Stimulated activated CD8-positive, alpha-beta memory T cell treated with anti-CD3 and anti-CD28 coated beads, Interleukin-4, amount 100 ng/mL, for 24 hours (primary cell): ENCODE measurements around the gene SPTB.

Experiments
- DNase-seq: peaks from one replicate; pipeline ENCODE4 v3.0.0-alpha.2; 2020; ENCODE audit warnings: low read depth

SPTB gene

DNA sequence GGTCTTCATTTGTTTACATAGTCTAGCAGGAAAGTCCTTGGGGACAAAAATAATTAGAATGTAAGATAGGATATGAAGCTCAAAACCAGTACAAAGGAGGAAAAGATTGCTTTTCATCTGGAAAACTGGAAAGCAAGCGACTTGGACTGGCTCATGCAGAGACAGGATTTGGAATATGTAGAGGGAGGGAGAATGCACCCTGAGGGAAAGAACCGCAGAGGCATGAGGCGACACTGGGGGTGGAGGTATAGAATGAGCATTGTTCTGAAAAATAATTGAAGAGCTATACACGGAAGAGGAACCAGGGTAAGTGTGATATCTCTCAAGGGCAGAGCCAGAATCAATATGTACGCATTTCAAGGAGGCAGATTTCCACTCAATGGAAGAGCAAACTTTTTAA is 90.0 kb downstream of the SPTB start:
- DNase-seq: no peak

- DNase-seq: no peak
Measured at GRCh38 chr14:64788706-64789105, 91.0 kb downstream of the SPTB start.

- DNase-seq: no peak
Measured at GRCh38 chr14:64787619-64788018, 92.1 kb downstream of the SPTB start.

GRCh38 chr14:64786296-64787149 is 93.2 kb downstream of the SPTB start:
- DNase-seq: no peak

DNA sequence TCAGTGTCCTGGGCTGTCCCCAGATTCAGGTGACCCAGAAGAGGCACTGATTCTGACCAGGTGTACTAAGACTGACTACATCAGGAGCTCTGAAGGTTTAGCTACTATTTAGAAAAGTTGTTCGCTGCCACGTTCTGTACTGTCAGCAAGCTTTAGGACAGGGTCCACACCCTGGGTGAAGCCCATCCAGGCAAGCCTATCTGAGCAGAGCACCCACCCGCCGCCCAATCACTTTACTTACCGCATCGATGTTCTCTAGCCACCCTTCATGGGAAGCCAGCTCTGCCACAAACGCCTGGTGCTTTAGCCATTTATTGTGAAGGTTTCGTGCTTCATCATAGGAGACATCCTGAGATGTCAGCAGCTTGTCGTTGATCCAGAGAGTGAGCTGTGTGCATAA is 95.7 kb downstream of the SPTB start:
- DNase-seq: no peak

GRCh38 chr14:64782196-64782595 is 97.5 kb downstream of the SPTB start:
- no peak for DNase-seq

DNA sequence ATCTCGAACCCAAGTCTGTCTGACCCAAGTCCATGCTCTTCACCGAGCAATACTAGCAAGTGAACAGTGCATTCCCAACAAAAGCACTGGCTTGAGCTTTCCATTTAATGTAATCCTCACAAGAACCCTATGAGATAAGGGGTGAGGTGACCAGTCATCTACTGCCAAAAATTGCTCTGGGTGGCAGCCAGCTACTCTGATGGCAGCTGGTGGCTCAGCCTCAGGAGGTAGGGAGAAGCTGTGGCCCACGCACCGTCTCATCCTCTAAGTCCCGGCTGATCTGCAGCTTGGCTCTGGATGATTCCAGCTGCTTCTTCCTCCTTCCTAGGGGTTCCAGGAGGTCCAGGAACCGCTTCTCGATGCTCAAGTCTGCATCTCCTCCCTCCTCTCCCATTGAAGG is 100.2 kb downstream of the SPTB start:
- no peak for DNase-seq

GRCh38 chr14:64778104-64778754 is 101.5 kb downstream of the SPTB start:
- DNase-seq: no peak

GRCh38 chr14:64777461-64777860 is 102.2 kb downstream of the SPTB start:
- no peak for DNase-seq

DNA sequence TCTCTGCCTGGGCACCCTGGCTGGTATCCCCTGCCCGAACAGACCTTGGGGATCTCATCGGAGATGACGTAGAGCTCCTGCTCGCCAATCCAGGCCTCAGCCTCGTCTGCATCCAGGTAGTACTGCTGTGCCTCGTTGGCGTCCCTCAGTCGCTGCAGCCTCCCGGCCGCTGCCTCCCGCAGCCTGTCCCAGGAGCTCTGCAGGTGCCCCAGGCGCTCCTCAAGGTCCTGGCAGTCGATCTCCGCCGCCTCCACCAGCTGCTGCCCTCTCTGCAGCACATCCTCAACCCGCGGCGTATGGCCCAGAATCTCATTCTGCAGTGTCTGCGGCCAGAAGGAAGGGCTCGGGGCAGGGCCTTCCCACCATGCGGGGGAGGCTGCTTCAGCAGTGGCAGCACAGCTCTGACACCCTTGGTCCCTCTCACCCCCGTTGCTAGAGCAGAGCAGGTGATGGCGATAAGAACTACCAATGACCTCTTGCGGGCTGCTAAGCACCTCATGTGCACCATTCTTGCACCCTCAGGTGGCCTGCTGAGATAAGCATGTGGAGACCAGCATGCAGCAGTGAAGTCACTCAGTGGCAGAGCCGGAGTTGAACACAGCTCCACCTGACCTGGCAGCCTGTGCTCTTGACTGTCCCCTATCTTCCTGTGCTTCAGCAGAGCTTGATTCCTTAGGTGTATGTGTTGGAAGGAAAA is 104.5 kb downstream of the SPTB start:
- DNase-seq: no peak

DNA sequence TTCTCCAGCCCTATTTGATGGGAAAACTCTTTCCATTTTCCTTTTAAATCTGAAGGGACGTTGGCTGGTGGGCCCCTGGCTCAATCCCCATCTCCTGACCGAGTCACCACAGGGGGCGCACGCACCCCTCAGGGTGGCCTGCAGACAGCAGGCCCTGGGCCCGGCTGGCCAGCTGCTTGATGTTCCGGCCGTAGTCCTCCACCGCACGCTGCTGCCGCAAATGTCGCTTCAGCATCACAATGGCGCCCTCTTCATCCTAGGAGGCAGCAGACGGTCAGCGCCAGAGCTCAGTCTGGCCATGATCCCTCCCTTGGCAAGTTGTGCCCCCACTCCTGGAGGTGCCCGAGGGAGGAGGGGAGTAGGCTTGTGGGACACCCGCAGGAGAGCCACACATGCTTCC is 105.4 kb downstream of the SPTB start:
- DNase-seq: no peak

GRCh38 chr14:64773577-64773976 is 106.1 kb downstream of the SPTB start:
- DNase-seq: no peak

GRCh38 chr14:64773046-64773445 is 106.7 kb downstream of the SPTB start:
- DNase-seq: no peak

DNA sequence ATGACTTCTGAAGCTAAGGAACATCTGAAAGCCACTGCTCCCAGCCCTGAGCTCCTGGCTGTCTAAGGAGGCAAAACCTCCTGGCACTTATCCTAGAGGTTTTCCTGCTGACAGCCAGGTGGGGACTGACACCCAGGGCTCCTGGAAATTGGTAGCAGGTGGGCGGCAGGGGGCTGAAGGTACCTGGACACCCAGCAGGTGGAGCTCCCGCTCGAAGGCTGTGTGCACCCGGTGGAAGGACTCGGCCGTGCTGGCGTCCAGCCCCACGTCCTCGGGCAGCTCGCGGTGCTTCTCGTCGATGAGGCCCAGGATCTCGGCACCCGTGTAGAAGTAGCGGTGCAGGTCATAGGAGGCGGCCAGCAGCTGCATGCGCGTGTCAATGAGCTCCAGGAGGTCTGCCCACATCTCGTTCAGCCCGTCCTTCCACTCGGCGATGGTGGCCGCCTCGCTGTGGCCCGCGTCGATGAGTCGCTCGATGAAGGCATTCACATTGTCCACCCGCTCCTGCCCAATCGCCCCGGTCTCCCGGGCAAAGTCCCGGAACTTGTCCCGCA is 107.2 kb downstream of the SPTB start:
- DNase-seq: no peak

GRCh38 chr14:64771161-64771560 is 108.5 kb downstream of the SPTB start:
- DNase-seq: no peak

DNA sequence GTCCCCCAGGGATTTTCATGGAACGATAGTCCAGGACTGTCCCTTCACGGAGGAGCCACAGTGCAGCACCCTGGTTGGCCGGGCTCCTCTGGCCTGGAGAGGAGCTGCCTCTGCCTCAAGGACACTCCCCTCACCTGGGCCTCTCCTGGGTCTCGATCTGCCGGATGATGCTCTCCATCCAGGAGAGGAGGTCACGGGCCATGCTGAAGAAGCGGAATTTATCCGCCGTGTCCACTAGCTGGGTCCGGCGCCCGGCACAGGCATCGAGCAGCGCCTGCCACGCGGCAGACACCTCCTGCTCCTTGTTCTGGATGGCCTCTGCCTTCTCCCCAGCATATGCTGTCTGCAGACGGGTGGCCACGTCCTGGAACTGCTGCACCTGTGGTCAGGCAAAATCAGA is 109.0 kb downstream of the SPTB start:
- DNase-seq: no peak

GRCh38 chr14:64769096-64770020 is 110.3 kb downstream of the SPTB start:
- DNase-seq: no peak

GRCh38 chr14:64768401-64769095 is 111.2 kb downstream of the SPTB start:
- no peak for DNase-seq

DNA sequence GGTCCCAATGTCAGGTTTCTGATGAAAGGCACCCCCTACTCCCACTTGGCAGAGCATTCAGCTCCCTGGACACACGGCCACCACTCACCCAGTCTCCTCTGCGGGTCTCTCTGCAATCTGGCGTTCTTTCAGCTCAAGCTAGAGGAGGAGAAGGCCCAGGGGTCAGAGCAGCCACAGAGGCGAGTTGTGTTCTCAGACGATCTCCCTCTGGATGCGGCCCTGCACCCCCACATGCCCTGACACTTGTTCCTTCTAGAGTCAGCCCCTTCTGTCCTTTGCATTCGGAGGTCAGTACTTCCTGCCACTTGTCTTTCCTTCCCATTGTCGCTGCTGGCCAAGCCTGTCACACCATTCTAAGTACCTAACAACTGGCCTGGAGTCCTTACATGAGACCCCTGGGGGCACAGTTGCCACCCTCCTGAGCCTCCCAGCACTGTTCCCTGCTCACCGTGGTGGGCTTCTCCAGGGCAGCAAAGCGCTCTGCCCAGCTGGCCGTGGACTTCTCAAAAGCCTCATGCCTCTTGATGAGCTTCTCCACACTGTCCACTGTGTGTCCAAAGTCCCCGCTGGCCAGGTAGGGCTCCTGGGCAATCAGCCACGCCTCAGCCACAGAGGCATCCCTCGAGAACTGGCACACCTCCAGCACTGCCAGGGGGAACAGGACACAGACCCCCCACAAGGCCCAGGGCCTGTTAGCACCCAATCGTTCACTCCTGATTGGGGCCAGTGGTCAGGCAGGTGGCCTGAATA is 112.3 kb downstream of the SPTB start:
- DNase-seq: no peak

- DNase-seq: no peak
Measured at GRCh38 chr14:64766430-64767151, 113.1 kb downstream of the SPTB start.
